GM12874 (cell line): ENCODE measurements around the gene TEX38.

Source experiments
- TF ChIP-seq, protein P1 (sequence below): IDR thresholded peaks from 2 replicates; pipeline ENCODE4 v1.5.1; 2011; ENCODE audit warnings: low read depth, mild to moderate bottlenecking, control low read depth, low read length, moderate library complexity; ENCODE audit not compliant: insufficient read depth

The TEX38 gene

GRCh38 chr1:46684670-46685069 is 13.0 kb downstream of the TEX38 start:
- TF ChIP-seq, protein P1, sequence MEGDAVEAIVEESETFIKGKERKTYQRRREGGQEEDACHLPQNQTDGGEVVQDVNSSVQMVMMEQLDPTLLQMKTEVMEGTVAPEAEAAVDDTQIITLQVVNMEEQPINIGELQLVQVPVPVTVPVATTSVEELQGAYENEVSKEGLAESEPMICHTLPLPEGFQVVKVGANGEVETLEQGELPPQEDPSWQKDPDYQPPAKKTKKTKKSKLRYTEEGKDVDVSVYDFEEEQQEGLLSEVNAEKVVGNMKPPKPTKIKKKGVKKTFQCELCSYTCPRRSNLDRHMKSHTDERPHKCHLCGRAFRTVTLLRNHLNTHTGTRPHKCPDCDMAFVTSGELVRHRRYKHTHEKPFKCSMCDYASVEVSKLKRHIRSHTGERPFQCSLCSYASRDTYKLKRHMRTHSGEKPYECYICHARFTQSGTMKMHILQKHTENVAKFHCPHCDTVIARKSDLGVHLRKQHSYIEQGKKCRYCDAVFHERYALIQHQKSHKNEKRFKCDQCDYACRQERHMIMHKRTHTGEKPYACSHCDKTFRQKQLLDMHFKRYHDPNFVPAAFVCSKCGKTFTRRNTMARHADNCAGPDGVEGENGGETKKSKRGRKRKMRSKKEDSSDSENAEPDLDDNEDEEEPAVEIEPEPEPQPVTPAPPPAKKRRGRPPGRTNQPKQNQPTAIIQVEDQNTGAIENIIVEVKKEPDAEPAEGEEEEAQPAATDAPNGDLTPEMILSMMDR = no peak

DNA sequence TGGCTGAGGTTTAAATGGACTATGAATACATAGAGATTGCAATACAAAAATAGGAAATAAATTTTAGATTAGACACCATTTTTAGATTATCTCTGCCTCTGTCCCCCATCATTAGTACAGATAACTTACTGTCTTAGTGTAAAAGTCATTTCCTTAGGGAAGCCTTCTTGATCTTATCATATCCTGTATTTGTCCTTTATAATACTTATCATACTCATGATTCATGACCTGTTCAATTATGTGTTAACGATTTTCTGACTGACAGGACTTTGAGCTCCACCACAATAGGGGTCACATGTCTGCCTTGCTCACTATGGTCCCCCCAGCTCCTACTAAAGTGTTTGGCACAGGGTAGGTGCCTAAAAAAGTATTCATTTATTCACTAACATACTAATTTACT is 14.6 kb downstream of the TEX38 start:
- TF ChIP-seq, protein P1 = no peak

- TF ChIP-seq, protein P1 = no peak
These were observed 15.5 kb downstream of the TEX38 start for GRCh38 chr1:46687093-46687659.

DNA sequence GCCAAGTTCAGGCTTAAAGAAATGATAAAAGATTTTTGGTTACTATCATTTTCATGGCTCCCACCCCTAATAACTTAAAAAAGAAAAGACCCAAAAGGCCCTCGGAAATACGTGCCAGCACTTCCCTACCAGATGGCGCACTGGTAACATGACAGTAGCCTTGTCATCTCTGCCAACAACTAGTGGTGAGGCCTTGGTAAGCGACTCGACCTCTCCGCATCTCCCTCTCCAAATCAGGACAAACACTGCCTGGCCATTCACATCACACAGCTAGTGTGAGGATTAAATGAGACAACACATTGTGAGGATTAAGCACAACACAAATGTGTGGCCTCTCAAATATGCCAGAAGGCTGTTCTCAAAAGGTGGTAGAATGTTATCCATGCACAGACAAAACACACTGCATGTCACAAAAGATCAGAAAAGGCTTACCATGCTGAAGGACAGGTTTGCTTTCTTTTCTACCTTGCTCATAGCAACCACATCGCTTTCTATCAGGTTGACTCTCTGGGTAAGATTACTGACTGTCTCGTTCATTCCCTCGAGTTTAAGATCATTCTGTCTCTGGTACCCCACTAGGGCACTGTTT is 16.4 kb downstream of the TEX38 start:
- TF ChIP-seq, protein P1 = no peak

- TF ChIP-seq, protein P1 = no peak
These were observed 17.7 kb downstream of the TEX38 start for GRCh38 chr1:46689356-46689755.

- TF ChIP-seq, protein P1 = no peak
These were observed 18.2 kb downstream of the TEX38 start for GRCh38 chr1:46689897-46690296.

GRCh38 chr1:46690931-46691421 is 19.3 kb downstream of the TEX38 start:
- TF ChIP-seq, protein P1 = no peak
